Germinal center (tissue), 1 donor: ENCODE measurements around the gene TBX15.

Experiments used
- DNase-seq: peaks from one replicate; pipeline ENCODE4 v3.0.0; 2012; ENCODE audit warnings: mixed read lengths, low spot score

Gene TBX15

DNA sequence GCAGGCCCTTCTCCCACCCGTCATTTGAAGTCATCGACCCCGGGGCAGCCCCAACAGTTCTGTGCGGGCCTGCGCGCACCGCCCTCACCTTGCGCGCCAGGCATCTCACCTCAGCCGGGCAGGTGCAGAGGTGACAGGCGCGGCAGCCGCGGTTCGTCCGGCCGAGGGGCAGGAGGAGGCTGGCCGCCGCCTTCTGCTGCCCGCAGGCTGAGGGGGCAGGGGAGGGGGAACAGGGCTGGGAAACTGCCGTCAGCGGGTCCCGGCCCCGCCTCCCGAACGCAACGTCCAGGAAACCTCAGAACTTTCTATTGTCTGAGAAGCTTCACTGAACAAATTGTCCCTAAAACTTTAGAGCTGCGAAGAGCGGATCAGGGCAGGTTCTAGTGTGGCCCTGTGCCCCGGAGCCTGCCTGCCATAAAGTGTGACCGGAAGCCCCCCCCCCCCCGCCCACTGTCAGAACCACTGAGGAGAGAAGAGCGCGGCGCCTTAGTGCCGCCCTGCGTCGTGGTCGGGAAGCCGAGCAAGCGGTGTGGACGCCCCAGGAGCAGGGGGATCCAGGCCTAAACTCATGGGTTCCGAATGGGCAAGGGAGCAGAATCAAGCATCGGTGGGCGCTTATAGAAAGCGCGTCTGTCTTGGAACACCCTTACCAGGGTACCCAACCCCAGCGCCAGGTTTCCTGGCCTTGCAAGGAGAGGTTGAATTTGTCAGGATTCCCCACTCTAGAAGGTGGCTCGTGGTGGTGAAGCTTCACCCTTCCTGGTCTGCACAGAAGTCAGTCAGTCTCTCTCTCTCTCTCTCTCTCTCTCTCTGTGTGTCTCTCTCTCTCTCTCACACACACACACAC is 13.3 kb upstream of the TBX15 start:
- DNase-seq = no peak

DNA sequence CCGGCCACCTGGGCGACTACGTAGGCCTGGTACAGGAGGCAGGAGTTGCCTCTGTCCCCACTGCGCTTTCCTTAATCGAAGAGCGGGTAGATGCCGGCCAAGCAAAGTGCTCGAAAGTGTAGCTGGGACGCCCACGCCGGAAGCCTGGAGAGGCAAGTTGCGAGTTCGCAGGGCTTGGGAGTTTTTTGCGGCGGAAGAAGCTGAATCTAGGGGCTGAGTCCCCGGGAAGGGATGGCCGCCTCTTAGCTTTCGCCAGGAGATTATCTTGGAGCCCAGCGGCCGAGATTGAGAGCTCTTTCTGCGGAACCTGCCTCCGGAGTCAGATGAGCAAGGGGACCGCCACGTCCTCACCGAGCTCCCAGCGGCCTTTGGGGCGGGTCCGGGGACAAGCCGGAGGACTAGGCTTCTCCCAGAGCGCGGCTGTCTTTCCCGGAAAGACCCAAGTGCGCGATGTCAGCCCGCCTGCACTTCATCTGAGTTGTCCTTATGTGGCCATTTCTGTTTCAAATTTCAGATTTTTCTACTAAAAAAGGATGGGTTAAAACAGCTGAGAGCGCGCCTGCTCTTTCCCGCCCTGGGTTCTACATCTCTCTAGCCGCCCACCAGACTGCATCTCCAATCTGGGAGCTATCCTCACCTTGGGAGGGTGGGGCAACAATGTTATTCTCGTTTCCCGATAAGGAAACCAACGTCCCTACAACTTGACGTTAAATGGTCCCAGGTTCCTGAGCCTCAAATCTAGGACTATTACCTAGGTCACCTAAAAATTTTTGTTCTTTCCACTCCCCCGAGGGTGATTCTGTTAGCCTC is 12.4 kb upstream of the TBX15 start:
- DNase-seq = no peak

DNA sequence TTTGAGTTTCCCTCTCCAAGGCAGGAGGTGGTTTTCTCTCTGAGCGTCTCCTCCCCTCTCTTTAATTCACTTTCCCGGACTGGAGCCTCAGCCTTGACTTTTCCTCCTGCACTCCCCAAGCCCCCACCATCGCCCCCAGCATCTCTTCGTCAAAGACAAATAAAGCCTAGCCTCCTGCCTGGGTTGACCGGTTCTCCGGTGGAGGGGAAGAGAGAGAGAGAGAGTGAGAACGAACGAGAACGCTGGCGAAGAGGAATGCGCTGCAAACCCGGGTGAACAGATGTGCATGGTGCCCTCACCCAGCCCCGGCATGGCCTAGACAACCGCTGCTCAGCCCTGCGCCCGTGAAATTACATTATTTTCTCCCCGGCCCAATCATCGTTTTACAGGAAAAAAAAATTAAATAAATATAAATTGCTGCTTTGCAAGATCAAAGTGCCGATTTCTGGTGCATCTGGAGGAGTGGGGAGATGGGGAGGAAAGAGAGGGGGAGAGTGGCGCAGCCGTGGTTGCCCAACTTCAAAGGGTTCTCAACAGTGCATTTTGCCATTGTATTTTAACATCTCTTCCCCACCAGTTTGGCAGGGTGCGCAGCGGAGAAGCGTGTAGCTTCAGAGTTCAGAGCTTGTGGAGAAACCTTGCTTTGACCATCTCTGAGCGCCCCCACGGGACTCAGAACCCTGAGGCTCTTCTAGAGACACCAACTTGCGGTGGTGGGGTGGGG is 11.4 kb upstream of the TBX15 start:
- DNase-seq = no peak

GRCh38 chr1:118998171-118998570 is 10.0 kb upstream of the TBX15 start:
- no peak for DNase-seq

DNA sequence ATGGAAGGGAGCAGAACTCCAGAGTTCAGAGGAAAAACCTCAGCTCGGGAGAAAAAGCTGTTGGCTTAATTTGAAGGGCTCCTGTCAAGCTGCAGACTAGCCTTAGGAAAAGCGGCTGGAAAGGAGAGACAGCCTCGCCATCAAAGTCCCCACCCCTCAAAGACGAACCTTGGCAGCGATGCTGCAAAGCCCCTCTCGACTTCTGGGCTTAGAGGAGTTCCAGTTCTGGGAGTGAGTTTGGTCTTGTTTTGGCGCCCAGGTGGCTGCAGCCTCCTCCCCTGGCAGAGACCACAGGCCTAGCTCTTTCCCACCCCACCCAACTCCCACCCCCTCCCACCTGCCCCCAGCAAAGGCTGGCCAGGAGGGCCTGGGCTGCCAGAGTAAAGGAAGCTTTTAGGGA is 9.1 kb upstream of the TBX15 start:
- no peak for DNase-seq

DNA sequence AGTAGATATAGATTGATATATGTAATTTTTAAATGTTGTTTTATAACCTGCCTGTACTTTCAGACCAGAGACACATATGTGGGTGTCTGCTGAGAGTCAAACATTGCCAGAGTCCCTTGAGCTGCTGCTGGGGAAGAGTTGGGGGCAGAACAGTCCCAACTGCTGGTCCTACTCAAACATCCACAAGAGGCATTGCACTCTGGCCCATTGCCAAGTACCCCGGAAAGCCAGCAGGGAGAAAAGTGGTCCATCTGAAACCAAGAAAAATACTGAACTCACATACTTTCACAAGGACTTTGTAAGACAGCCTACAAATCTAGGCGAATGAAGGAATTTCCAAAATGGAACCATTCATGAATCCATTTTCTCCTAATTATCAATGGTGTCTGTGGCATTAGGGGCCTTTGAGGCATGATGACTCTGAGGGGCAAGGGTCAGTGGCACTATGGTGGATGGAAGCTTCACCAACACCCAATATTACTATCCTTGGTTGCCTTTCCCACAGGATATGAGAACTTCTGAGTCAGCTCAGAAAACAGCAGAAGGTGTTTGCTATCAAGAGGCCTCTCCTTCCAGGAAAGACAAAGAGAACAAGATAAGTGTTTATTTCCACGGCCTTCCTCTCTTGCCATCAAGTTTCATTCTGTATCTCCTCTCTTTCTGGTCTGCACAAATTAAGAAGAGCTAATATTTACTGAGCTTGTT is 7.3 kb upstream of the TBX15 start:
- DNase-seq = no peak

GRCh38 chr1:118993700-118994026 is 5.5 kb upstream of the TBX15 start:
- DNase-seq = no peak

- no peak for DNase-seq
These were observed 4.9 kb upstream of the TBX15 start for GRCh38 chr1:118992868-118993699.

DNA sequence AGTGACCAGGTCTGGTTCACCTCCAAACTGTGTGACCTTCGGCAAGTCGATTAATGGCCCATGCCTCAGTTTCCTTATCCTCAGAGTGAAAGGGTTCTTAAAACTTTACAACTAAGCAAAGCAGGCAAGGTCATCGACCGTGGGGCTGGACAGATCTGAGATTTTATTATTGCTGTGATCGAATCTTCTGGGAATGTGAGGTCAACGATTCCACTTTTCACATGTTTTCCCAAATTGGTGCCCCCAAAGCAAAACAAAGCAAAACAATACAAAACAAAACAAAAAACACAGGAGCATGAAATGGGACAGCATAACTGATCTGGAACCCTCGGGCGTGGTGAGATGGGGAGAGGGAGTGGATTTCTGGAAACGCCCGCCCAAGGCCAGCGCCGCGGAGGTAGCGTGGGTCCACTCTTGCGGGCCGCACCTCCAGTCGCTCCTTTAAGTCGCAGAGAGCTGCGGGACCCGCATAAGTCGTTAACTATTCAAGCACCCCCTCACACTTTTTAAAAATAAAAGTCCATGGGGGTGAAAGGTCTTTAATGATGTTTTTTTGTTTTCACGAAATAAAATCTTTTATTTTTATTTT is 4.2 kb upstream of the TBX15 start:
- DNase-seq = no peak

- DNase-seq = no peak
These were observed 3.3 kb upstream of the TBX15 start for GRCh38 chr1:118991448-118991847.

DNA sequence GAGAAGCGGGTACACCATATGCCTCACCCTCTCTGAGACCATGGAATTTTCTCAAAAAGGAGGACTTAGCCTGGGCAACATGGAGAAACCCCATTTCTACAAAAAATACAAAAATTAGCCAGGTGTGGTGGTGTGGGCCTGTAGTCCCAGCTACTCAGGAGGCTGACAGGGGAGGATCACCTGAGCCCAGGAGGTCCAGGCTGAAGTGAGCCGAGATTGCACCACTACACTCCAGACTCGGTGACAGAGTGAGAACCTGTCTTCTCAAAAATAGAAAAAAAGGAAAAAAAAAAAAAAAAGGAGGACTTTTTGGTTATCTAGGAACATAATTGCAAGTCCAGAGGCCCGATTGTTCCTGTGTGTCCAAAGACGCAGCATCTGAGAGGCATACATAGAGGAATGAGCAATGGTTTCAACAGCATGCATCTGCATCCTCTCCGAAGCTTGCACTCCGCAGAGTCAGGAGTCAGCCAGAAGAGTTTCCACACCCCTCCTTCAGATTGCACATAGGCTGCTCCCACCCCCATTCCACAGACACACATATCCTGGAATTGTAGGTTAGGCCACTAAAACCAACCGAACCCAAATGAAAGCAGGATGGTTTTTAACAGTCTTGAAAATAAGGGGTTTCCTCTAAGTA is 2.5 kb upstream of the TBX15 start:
- no peak for DNase-seq

DNA sequence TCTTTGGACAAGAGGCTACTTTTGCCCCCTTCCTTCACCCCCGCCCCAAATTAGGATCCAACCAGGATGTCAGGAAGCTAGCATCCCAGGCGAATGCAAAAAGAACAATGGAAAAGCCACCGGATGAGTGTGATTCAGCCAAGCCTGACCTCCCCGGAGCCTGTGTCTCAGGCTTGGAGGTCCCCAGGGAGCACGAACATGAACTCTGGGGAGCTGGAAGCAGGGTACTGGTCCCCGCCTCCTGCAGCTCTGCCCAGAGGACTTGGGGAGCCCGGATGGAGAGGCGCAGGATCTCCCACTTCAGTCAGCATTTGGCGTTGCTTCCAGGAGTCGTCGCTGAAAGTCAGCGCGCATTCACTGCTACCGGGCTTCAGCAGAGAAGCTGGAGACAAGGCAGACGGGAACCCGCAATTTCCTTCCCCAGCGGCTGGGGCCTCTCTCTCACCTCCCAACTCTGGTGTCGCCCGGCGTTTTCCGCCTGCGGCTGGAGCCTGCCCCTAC is 1.8 kb upstream of the TBX15 start:
- no peak for DNase-seq

DNA sequence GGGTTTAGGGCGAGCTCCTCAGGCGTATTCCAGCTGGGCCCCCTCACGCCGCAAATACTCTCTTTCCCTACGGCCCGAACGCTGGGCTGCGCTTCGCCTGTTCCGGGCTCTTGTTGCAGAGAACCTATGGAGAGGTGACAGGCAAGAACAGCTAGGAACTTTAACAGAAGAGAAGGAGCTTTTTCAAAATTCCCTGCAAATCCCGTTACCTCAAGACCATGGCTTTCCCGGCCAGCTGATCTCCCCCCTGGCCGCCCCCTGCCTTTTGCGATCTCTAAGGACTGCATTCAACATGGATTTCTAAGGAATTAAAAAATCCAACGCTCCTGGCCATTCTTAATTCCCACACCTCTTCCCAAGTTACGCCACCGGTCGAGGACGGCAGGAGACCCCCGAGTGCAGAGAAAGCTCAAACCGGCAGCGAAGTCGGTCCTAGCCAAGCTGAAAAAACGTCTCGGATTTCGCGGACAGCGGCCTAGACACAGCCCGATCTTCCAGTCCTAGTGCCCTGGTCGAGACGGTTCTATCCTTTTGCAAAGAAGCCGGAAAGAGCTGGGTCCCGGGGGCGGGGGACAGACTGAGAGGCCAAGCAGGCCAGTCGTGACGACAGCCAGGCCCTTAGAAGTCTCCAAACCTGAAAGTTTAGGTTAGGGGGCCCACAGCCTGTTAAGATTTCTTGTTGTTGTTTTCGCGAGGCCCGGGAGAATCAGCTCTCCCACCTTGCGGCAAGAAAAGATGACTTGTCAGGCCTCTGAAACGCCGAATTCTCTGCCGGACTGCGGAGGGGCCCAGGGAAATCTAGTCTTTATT is 1.1 kb upstream of the TBX15 start:
- DNase-seq = no peak

GRCh38 chr1:118987468-118988185 is 516 bp downstream of the TBX15 start:
- no peak for DNase-seq

- DNase-seq = no peak
These were observed 1.3 kb downstream of the TBX15 start for GRCh38 chr1:118986555-118987467.

GRCh38 chr1:118985640-118986554 is 2.2 kb downstream of the TBX15 start:
- DNase-seq = no peak
